Mucosa of gallbladder (tissue), 1 donor: ENCODE results near the gene SLC25A21. TPM values are rescaled to one million over a fixed set of nuclear protein-coding genes. Genes with fewer than 3 reads are reported as not detected.

Experiments used
- DNase-seq: peaks from one replicate; pipeline ENCODE4 v3.0.0-alpha.2; 2020; ENCODE audit warnings: low spot score
- total RNA-seq: library from RNA; stranded (reverse); gene quantifications from one replicate; pipeline ENCODE4 v1.2.1, GENCODE V29; 2021
- donor health status: DM: no; HTN: no; CAD: no.

SLC25A21 gene
- total RNA-seq, 1 donor from 2014 or later, result 1.6 TPM

GRCh38 chr14:36662543-36663403, 509.6 kb downstream of the SLC25A21 start:
- no peak for DNase-seq

- DNase-seq, result no peak
These were observed 510.2 kb downstream of the SLC25A21 start for GRCh38 chr14:36662258-36662542.

GRCh38 chr14:36661506-36662257, 510.7 kb downstream of the SLC25A21 start, which contains the start of gene PAX9:
TSS of gene PAX9 (plus strand) at chr14:36661860. CDS start at chr14:36662090, 230 bp downstream.
- peak; percentile 57 for DNase-seq

- no peak for DNase-seq
These were observed 511.5 kb downstream of the SLC25A21 start for GRCh38 chr14:36660736-36661505.

GRCh38 chr14:36659822-36660735, 512.3 kb downstream of the SLC25A21 start:
- DNase-seq, result no peak

GRCh38 chr14:36659010-36659821, 513.2 kb downstream of the SLC25A21 start:
- no peak for DNase-seq

- DNase-seq, result no peak
These were observed 514.0 kb downstream of the SLC25A21 start for GRCh38 chr14:36658123-36659009.

GRCh38 chr14:36657399-36658122, 514.8 kb downstream of the SLC25A21 start:
- no peak for DNase-seq

GRCh38 chr14:36656687-36657398, 515.6 kb downstream of the SLC25A21 start:
- DNase-seq, result no peak

GRCh38 chr14:36655963-36656686, 516.3 kb downstream of the SLC25A21 start:
- no peak for DNase-seq

GRCh38 chr14:36655571-36655962, 516.8 kb downstream of the SLC25A21 start:
- DNase-seq, result no peak

- no peak for DNase-seq
These were observed 517.5 kb downstream of the SLC25A21 start for GRCh38 chr14:36654794-36655381.

GRCh38 chr14:36653962-36654793, 518.2 kb downstream of the SLC25A21 start:
- no peak for DNase-seq

GRCh38 chr14:36653413-36653812, 519.0 kb downstream of the SLC25A21 start:
- DNase-seq, result no peak

- no peak for DNase-seq
These were observed 519.7 kb downstream of the SLC25A21 start for GRCh38 chr14:36652542-36653201.
